ENCODE data around the gene SPACA4.

SPACA4 gene

GRCh38 chr19:48635966-48636858 is 29.7 kb downstream of the SPACA4 start:
- no peak for DNase-seq

GRCh38 chr19:48636859-48637448 is 30.4 kb downstream of the SPACA4 start, which contains the start of gene DBP:
Gene DBP, minus strand, starts transcription at chr19:48637379. Its CDS starts 385 bp downstream, at chr19:48636994.
- peak; percentile 52 for DNase-seq

GRCh38 chr19:48637449-48637947 is 31.0 kb downstream of the SPACA4 start:
- DNase-seq = peak; percentile 100

GRCh38 chr19:48637948-48638830 is 31.6 kb downstream of the SPACA4 start:
- peak; percentile 86 for DNase-seq

GRCh38 chr19:48638831-48639381 is 32.4 kb downstream of the SPACA4 start:
- no peak for DNase-seq

GRCh38 chr19:48639483-48640375 is 33.2 kb downstream of the SPACA4 start:
- DNase-seq = no peak

- DNase-seq = no peak
These were observed 35.3 kb downstream of the SPACA4 start for GRCh38 chr19:48641850-48642249.

GRCh38 chr19:48642862-48643261 is 36.3 kb downstream of the SPACA4 start:
- DNase-seq = no peak

- no peak for DNase-seq
These were observed 37.8 kb downstream of the SPACA4 start for GRCh38 chr19:48644355-48644754.

- DNase-seq = peak; percentile 53
These were observed 38.5 kb downstream of the SPACA4 start for GRCh38 chr19:48644839-48645619.

- no peak for DNase-seq
These were observed 39.1 kb downstream of the SPACA4 start for GRCh38 chr19:48645620-48646000.

- peak; percentile 82 for DNase-seq
These were observed 39.6 kb downstream of the SPACA4 start, which contains the start of gene CA11 for GRCh38 chr19:48646001-48646721. Gene CA11, minus strand, starts transcription at chr19:48646187. Its CDS starts 555 bp downstream, at chr19:48645632.

GRCh38 chr19:48646722-48647216 is 40.2 kb downstream of the SPACA4 start:
- DNase-seq = no peak

GRCh38 chr19:48648134-48648533 is 41.6 kb downstream of the SPACA4 start:
- no peak for DNase-seq

GRCh38 chr19:48650974-48651682 is 44.6 kb downstream of the SPACA4 start:
- DNase-seq = no peak

- no peak for DNase-seq
These were observed 45.1 kb downstream of the SPACA4 start for GRCh38 chr19:48651683-48652048.

GRCh38 chr19:48654299-48655059 is 47.9 kb downstream of the SPACA4 start:
- no peak for DNase-seq

- no peak for DNase-seq
These were observed 50.4 kb downstream of the SPACA4 start for GRCh38 chr19:48656840-48657474.
